Colonic mucosa (tissue), 4 donors: Measurements from ENCODE around the gene TUBB4B. TPM values are rescaled to one million over a fixed set of nuclear protein-coding genes. Genes with fewer than 3 reads are reported as not detected.

Source experiments
- DNase-seq: peaks from one replicate; pipeline ENCODE4 v3.0.0-alpha.2; 2020
- H3K27ac ChIP-seq: fragments of 200-600 bp; one replicate; pipeline ENCODE4 v1.8.0; 2021
- H3K27me3 ChIP-seq: fragments of 200-600 bp; one replicate; pipeline ENCODE4 v1.8.0; 2021
- H3K36me3 ChIP-seq: fragments of 200-600 bp; one replicate; pipeline ENCODE4 v1.8.0; 2021
- H3K4me1 ChIP-seq: fragments of 200-600 bp; one replicate; pipeline ENCODE4 v1.8.0; 2021; ENCODE audit warnings: mild to moderate bottlenecking
- H3K4me3 ChIP-seq: fragments of 200-600 bp; one replicate; pipeline ENCODE4 v1.8.0; 2021
- H3K9ac ChIP-seq, 2 donors: one replicate each; pipeline ENCODE4 v1.7.0; 2013; ENCODE audit warnings: control low read depth in 2 of 2, low read depth in 2 of 2, low read length in 2 of 2
- H3K9me3 ChIP-seq: fragments of 200-600 bp; one replicate; pipeline ENCODE4 v1.8.0; 2021
- intact Hi-C: fragments of 100-400 bp; cut with DNase I; formaldehyde crosslinking; loops from one replicate; pipeline ENCODE4 v1.14.1; 2022
- total RNA-seq, 2 donors: library from RNA; stranded (reverse); fragmentation: NEBNext Ultra II Directional in 1 of 2; extraction: Animal tissue kit (Norgen Biotek cat#: 25700) in 1 of 2; gene quantifications; one replicate each; pipeline ENCODE4 v1.2.1, GENCODE V29; 2021
- TF ChIP-seq, protein P1 (sequence below): fragments of 200-600 bp; IDR thresholded peaks from one replicate; pipeline ENCODE4 v1.8.0; 2022; ENCODE audit warnings: antibody characterized with exemption, mild to moderate bottlenecking
- donor health status: healthy.
- donor health status: DM: no; HTN: no; CAD: no.
- donor health status: DM: no; HTN: no; CAD: no.

The TUBB4B gene
- total RNA-seq, 2 donors from 2014 or later = 303 to 779 TPM

DNA sequence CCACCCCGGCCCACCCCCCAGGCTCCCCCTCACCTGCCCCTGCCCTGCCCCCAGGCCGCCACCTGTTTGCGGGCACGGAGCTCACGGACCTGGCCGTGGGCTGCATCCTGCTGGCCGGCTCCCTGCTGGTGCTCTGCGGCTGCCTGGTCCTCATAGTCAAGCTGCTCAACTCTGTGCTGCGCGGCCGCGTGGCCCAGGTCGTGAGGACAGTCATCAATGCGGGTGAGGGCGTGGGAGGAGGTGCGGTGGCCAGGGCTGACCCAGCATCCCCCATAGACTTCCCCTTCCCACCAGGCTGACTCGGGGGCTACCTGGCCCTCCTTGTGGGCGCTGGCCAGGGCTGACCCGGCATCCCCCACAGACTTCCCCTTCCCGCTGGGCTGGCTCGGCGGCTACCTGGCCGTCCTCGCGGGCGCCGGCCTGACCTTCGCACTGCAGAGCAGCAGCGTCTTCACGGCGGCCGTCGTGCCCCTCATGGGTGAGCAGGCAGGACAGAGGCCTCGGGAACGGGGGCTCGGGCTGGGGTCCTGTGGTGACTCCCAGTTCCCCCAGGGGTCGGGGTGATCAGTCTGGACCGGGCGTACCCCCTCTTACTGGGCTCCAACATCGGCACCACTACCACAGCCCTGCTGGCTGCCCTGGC, 6.9 kb upstream of the TUBB4B start:
- DNase-seq = no peak
- Histone ChIP-seq H3K4me3 (no peak overlapping the region), H3K27me3 (peaks cover 35% of the 10 kb centered on the region), H3K9me3 (no peaks in the 10 kb centered on the region), H3K27ac (no peak overlapping the region), H3K36me3 (no peaks in the 10 kb centered on the region), H3K4me1 (peaks cover 27% of the 10 kb centered on the region), H3K9ac (no peak overlapping the region)
- intact Hi-C loops = no loop called here
- TF ChIP-seq, protein P1, sequence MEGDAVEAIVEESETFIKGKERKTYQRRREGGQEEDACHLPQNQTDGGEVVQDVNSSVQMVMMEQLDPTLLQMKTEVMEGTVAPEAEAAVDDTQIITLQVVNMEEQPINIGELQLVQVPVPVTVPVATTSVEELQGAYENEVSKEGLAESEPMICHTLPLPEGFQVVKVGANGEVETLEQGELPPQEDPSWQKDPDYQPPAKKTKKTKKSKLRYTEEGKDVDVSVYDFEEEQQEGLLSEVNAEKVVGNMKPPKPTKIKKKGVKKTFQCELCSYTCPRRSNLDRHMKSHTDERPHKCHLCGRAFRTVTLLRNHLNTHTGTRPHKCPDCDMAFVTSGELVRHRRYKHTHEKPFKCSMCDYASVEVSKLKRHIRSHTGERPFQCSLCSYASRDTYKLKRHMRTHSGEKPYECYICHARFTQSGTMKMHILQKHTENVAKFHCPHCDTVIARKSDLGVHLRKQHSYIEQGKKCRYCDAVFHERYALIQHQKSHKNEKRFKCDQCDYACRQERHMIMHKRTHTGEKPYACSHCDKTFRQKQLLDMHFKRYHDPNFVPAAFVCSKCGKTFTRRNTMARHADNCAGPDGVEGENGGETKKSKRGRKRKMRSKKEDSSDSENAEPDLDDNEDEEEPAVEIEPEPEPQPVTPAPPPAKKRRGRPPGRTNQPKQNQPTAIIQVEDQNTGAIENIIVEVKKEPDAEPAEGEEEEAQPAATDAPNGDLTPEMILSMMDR = no peak

DNA sequence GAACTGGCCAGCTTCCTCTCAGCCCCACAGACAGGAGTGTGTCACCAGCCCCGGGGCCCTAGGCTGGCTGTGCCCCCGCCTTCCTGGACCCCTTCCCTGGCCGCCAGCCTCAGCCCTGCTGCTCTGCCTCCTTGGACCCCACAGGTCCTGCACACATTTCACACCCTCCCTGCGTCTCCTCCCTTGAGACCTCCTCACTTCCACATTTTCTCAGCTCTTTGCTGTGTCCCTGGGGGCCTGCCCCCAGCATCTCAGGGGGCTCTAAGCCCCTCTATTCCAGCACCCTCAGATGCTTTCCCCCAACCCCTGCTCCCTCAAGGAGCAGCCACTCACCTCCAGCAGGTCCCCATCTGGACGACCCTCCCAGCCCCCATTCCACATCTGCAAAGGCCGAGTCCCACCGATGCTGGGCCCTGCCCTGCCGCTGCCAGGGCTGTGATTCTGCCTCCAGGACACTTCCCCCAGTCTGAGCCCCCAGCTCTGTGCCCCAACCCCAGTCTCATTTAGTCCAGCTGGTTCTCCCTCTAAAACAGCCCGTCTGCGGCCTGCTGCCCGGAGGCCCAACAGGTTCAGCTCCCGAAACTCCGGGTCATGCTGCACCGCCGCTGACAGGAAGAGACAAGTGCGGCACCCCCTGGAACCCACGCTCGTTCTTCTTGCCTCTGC, 6.2 kb upstream of the TUBB4B start:
- Histone ChIP-seq H3K9ac (no peak overlapping the region), H3K36me3 (no peaks in the 10 kb centered on the region), H3K27ac (no peak overlapping the region), H3K9me3 (no peaks in the 10 kb centered on the region), H3K4me1 (peaks cover 26% of the 10 kb centered on the region), H3K4me3 (no peak overlapping the region), H3K27me3 (peaks cover 28% of the 10 kb centered on the region)
- no peak for DNase-seq
- TF ChIP-seq, protein P1 = no peak
- intact Hi-C loops = no loop called here

DNA sequence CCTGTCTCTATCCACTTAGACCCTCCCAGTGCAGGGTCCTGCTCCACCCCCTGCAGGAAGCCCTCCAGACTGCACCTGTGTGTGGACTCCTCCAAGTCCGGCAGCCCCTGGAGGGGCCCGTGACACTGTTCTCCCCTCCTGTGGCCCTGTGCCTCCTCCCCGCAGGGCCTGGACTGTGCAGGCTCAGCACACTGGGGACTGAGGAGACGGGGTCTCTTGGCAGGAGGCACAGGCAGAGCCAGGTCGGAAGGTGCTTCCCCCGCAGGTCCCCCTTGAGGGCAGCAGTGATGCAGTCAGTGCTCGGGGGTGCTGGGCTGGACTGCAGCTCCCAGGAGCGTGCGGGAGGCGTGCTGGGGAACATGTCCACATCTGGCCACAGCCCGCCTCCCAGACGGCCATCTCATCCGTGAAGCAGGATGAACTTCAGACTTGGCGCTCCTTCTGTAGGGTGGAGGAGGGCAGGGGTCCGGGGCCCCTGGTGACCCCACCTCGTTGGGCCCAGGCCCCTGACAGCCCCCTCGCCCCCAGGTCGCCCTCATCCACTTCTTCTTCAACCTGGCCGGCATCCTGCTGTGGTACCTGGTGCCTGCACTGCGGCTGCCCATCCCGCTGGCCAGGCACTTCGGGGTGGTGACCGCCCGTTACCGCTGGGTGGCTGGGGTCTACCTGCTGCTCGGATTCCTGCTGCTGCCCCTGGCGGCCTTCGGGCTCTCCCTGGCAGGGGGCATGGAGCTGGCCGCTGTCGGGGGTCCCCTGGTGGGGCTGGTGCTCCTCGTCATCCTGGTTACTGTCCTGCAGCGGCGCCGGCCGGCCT, 5.5 kb upstream of the TUBB4B start:
- H3K4me1 ChIP-seq = peaks cover 23% of the 10 kb centered on the region
- peaks cover 24% of the 10 kb centered on the region for H3K27me3 ChIP-seq
- TF ChIP-seq, protein P1 = no peak
- H3K36me3 ChIP-seq = no peaks in the 10 kb centered on the region
- H3K4me3 ChIP-seq = no peak overlapping the region
- H3K9ac ChIP-seq = peak overlapping the region in 1 of 2 donors; percentile 77
- DNase-seq = no peak
- H3K27ac ChIP-seq = no peak overlapping the region
- no peaks in the 10 kb centered on the region for H3K9me3 ChIP-seq
- intact Hi-C loops = no loop called here

DNA sequence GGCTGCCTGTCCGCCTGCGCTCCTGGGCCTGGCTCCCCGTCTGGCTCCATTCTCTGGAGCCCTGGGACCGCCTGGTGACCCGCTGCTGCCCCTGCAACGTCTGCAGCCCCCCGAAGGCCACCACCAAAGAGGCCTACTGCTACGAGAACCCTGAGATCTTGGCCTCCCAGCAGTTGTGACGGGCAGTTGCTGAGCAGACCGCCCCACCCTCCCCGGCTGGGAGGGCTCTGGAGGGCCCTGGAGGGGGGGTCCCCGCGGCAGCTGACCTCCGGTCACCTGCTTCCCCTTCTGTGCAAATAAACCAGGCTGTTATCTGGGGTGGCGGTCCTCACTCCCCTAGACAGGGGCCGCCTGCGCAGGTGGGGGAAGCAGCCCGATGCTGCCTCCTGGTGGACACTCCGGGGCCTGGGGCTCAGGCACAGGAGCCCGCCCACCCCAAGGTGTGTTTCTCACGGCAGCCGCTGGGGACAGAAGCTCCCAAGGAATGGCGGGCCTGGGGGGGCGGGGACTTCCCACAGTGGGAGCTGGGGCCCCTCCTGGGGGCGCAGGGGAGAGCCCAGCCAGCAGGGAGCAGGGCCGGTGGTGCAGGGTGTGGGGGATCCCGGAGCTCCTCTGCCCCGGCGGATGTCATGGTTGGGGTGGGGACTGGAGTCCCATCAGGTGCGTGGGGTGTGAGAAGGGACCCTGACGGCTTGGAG, 4.7 kb upstream of the TUBB4B start:
- Histone ChIP-seq H3K9ac (peak overlapping the region; percentile 29 to 77), H3K9me3 (no peaks in the 10 kb centered on the region), H3K27ac (no peak overlapping the region), H3K27me3 (peaks cover 24% of the 10 kb centered on the region), H3K4me1 (peaks cover 23% of the 10 kb centered on the region), H3K4me3 (no peak overlapping the region), H3K36me3 (no peaks in the 10 kb centered on the region)
- TF ChIP-seq, protein P1 = peak; percentile 100
- peak; percentile 93 for DNase-seq
- intact Hi-C loops = no loop called here

DNA sequence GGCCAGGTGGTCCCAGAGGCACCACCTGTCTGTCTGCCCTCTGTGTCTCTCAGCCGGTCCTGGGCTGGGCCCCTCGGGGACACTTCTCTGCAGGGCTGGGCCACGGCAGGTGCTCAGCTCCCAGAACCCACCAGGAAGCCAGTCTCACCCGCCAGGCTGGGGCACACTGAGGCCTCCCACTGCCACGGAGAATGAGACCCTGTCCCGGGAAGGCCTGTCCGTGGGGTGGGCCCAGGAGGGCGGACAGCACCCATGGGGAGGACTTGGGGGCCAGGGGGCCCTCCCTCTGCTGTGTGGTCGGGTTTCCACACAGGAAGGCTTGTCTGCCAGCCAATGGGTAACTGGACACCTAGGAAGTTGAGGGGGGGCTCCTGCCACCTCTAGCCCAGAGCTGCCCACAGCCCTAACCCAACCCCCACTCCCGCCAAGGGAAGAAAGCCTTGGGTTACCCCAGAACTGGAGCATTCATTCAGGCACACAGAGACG, 4.1 kb upstream of the TUBB4B start:
- DNase-seq = no peak
- peak overlapping the region; percentile 54 for H3K27ac ChIP-seq
- no peaks in the 10 kb centered on the region for H3K36me3 ChIP-seq
- H3K27me3 ChIP-seq = peaks cover 24% of the 10 kb centered on the region
- peaks cover 23% of the 10 kb centered on the region for H3K4me1 ChIP-seq
- peak overlapping the region in 1 of 2 donors; percentile 77 for H3K9ac ChIP-seq
- intact Hi-C loops = no loop called here
- TF ChIP-seq, protein P1 = no peak
- H3K4me3 ChIP-seq = no peak overlapping the region
- no peaks in the 10 kb centered on the region for H3K9me3 ChIP-seq
